Transverse colon (tissue), 3 donors: Measurements from ENCODE around the gene MYCT1.

ENCODE experiments used
- EP300 ChIP-seq: sonication (generic); formaldehyde crosslinking; IDR thresholded peaks from one replicate; pipeline ENCODE4 v1.6.1; 2017; ENCODE audit warnings: antibody characterized with exemption, low read depth
- TF ChIP-seq, protein P1 (sequence below), 5 experiments: fragments of 200-600 bp in 3 of 5; fragments of 450-650 bp in 2 of 5; sonication (generic) in 3 of 5; IDR thresholded peaks; 1 replicate in 2 of 5; 2 replicates in 3 of 5; pipeline ENCODE4 v1.5.1; 2016 to 2017; ENCODE audit warnings: antibody characterized with exemption in 5 of 5, inconsistent platforms in 3 of 5, mild to moderate bottlenecking in 2 of 5, moderate library complexity in 1 of 5

DNA sequence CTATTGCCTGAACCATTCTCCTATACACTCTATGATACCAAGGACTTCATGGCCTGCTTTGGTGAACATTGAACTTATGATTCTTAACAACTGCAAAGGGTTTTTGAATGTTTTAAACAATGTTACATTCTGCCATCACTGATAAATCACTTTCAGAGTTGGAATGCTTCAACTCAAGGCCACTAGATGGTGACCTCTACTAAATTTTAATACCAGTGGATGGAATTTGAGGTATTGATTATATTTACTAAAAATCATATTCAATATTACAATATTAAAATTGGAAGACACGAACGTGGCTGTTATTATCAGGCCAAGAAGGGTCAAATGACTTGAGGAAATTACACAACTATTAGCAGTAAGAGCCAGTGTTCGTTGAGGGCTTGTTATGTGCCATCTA, 18.6 kb downstream of the MYCT1 start:
- TF ChIP-seq EP300 = no peak
- TF ChIP-seq, protein P1, sequence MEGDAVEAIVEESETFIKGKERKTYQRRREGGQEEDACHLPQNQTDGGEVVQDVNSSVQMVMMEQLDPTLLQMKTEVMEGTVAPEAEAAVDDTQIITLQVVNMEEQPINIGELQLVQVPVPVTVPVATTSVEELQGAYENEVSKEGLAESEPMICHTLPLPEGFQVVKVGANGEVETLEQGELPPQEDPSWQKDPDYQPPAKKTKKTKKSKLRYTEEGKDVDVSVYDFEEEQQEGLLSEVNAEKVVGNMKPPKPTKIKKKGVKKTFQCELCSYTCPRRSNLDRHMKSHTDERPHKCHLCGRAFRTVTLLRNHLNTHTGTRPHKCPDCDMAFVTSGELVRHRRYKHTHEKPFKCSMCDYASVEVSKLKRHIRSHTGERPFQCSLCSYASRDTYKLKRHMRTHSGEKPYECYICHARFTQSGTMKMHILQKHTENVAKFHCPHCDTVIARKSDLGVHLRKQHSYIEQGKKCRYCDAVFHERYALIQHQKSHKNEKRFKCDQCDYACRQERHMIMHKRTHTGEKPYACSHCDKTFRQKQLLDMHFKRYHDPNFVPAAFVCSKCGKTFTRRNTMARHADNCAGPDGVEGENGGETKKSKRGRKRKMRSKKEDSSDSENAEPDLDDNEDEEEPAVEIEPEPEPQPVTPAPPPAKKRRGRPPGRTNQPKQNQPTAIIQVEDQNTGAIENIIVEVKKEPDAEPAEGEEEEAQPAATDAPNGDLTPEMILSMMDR (IDR thresholded peaks at IDR 0.05) = no peak
